GM20431 (cell line): ENCODE data around the gene ZCCHC7.
"Not testable (repeated sequence)": the region's sequence is repeated elsewhere in the genome, so short reads cannot be mapped to it uniquely, and the experiment has no call there.

ENCODE experiments used
- in situ Hi-C: fragments of 300-500 bp; cut with MseI, MboI; formaldehyde crosslinking; loops from one replicate; pipeline ENCODE4 v1.15.0; 2020; ENCODE audit warnings: low sequenced_read_pairs; ENCODE audit not compliant: unreplicated experiment

The ZCCHC7 gene

GRCh38 chr9:37202091-37202490 lies 81.7 kb downstream of the ZCCHC7 start:
- in situ Hi-C loops: no loop called here

- in situ Hi-C loops: not testable (repeated sequence)
Observed at GRCh38 chr9:37203456-37203855, 83.1 kb downstream of the ZCCHC7 start.

- in situ Hi-C loops: no loop called here
Observed at GRCh38 chr9:37206121-37206620, 85.8 kb downstream of the ZCCHC7 start.

GRCh38 chr9:37209431-37210386 lies 89.3 kb downstream of the ZCCHC7 start:
- in situ Hi-C loops: no loop called here

- in situ Hi-C loops: no loop called here
Observed at GRCh38 chr9:37210737-37211523, 90.6 kb downstream of the ZCCHC7 start.

- in situ Hi-C loops: no loop called here
Observed at GRCh38 chr9:37212435-37212834, 92.1 kb downstream of the ZCCHC7 start.

GRCh38 chr9:37215381-37215780 lies 95.0 kb downstream of the ZCCHC7 start:
- in situ Hi-C loops: no loop called here

- in situ Hi-C loops: no loop called here
Observed at GRCh38 chr9:37215830-37216229, 95.5 kb downstream of the ZCCHC7 start.

GRCh38 chr9:37217161-37217560 lies 96.8 kb downstream of the ZCCHC7 start:
- in situ Hi-C loops: no loop called here

GRCh38 chr9:37218800-37219425 lies 98.5 kb downstream of the ZCCHC7 start:
- in situ Hi-C loops: no loop called here

- in situ Hi-C loops: no loop called here
Observed at GRCh38 chr9:37220971-37221370, 100.6 kb downstream of the ZCCHC7 start.

GRCh38 chr9:37221489-37222106 lies 101.2 kb downstream of the ZCCHC7 start:
- in situ Hi-C loops: no loop called here

GRCh38 chr9:37229455-37229854 lies 109.1 kb downstream of the ZCCHC7 start:
- in situ Hi-C loops: no loop called here

GRCh38 chr9:37229882-37230482 lies 109.6 kb downstream of the ZCCHC7 start:
- in situ Hi-C loops: no loop called here

GRCh38 chr9:37236822-37237221 lies 116.4 kb downstream of the ZCCHC7 start:
- in situ Hi-C loops: no loop called here

- in situ Hi-C loops: no loop called here
Observed at GRCh38 chr9:37238122-37238521, 117.7 kb downstream of the ZCCHC7 start.

GRCh38 chr9:37239224-37239859 lies 119.0 kb downstream of the ZCCHC7 start:
- in situ Hi-C loops: no loop called here

GRCh38 chr9:37239921-37240320 lies 119.5 kb downstream of the ZCCHC7 start:
- in situ Hi-C loops: no loop called here

- in situ Hi-C loops: no loop called here
Observed at GRCh38 chr9:37241340-37241739, 121.0 kb downstream of the ZCCHC7 start.
